ENCODE data around the gene POGLUT3.

POGLUT3 gene

DNA sequence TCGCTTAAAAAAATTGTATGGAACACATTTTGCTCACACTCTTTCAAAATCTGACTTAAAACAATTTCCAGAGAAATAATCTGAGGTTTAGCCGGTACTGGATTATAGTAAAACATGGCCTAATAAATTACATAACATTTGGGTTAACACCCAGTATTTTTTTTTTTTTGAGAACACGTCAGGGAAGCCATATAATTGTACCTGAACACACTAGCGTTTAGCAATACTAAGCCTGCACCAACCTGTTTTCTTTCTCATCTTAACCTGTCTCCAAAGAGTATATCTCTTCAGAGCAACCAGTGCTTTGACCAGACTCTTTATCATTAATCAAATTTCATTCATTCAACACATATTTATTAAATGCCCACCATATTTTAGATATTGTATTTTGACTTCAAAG lies 2.0 kb upstream of the POGLUT3 start:
- DNase-seq = no peak

DNA sequence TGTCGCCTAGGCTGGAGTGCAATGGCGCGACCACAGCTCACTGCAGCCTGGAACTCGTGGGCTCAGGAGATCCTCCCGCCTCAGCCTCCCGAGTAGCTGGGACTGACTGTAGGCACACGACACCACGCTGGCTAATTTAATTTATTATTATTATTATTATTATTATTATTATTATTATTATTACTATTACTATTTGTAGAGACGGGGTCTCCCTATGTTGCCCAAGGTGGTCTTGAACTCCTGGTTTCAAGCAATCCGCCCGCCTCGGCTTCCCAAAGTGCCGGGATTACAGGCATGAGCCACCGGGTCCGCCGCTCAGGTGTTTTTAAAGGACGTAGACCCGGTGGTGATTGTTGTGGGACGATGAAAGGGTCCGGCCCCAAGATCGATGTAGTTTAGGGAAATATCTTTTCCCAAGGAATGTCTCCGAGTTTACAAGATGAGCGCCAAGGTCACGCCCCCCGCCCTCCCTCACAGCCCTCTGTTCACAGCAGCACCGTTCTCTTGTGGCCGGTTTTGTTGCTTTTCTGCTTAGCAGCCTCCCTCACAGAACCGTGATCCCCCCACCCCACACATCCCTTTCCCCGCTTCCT lies 728 bp upstream of the POGLUT3 start:
- no peak for DNase-seq

GRCh38 chr11:108497317-108498045 lies 703 bp downstream of the POGLUT3 start:
- DNase-seq = peak; percentile 68

- no peak for DNase-seq
These were observed 1.4 kb downstream of the POGLUT3 start for GRCh38 chr11:108496643-108497256.

DNA sequence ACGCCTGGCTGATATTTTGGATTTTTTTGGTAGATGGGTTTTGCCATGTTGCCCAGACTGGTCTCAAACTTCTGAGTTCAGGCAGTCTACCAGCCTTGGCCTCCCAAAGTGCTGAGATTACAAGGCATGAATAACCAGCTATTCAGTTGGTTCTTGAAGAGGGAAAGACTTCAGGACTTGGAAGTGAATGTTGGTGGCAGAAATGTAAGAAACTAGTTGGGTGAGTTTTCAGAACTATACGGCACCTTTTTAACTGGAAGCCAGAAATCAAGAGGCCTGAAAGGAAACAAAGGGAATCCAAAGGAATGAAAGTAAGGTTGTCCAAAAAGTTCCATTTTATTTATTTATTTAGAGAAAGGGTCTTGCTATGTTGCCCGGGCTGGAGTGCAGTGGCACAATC lies 2.9 kb downstream of the POGLUT3 start:
- DNase-seq = no peak

GRCh38 chr11:108494182-108494581 lies 4.0 kb downstream of the POGLUT3 start:
- no peak for DNase-seq

DNA sequence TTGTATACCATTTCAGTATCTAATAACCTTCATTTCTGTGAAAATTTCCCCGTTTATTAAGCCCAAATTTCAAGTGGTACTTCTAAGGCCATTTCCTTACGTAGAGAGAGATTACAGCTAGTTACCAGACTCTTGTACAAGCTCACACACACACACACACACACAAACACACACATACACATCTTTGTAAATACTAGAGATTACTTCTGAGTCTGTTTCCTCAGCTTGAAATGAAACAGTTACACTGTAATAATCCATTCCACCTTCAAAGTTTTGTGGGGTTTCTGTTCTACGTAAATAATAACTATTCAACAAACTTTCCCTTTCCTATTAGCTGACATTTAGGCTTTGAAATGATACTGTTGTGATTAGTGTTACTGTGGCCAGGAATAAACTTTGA lies 6.2 kb downstream of the POGLUT3 start:
- no peak for DNase-seq

DNA sequence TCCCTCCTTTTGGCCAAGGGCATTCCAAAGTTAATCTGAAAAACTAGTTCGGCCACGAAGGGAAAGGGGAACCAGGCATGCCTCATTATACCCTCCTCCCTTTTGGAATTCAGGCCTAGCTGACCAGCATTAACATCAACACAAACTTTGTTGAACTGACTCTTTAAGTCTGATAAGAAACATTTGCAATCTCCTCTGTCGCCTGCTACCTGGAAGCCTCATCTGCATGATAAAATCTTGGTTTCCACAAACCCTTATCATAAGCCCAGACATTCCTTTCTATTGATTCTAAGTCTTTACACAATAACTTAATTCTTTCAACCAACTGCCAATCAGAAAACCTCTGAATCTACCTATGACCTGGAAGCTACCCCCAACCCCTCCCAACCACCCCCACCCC lies 11.4 kb downstream of the POGLUT3 start:
- no peak for DNase-seq

GRCh38 chr11:108486331-108486730 lies 11.9 kb downstream of the POGLUT3 start:
- DNase-seq = no peak

- DNase-seq = no peak
These were observed 15.0 kb downstream of the POGLUT3 start for GRCh38 chr11:108483163-108483562.

GRCh38 chr11:108474664-108475463 lies 23.3 kb downstream of the POGLUT3 start:
- DNase-seq = no peak

DNA sequence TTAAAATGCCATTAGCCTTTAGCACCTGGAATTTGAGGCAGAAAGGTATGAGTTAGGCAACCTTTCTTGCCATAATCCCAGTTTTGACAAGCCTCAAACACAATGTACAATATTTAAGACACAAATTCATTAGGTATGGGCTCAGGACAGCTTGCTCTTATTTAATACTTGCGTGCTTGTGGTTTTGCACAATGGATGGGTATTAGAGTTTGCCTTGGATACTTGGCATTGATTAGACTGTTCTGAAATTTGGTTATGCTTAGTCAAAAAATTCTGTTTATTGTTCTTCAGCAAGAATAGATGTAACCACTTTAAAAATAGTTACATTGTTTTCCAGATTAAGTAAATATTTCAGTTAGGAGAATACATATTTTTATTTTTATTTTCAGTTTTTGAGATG lies 25.5 kb downstream of the POGLUT3 start:
- no peak for DNase-seq

DNA sequence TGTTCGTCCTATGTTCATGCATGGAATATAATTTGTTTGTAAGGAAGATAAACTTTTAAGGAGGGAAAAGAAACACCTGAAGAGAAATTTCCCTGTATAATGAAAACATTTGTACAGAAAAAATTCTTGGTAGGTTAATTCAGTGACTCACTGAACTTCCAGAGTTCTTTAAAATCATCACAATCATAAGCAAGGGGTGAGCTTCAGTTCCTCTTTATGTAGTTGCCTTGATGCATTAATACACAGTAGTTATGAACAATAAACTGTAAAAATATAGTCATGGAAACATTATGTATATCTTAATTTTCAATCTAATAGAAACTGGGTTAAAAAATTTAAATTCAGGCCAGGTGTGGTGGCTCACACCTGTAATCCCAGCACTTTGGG lies 29.7 kb downstream of the POGLUT3 start:
- DNase-seq = no peak

DNA sequence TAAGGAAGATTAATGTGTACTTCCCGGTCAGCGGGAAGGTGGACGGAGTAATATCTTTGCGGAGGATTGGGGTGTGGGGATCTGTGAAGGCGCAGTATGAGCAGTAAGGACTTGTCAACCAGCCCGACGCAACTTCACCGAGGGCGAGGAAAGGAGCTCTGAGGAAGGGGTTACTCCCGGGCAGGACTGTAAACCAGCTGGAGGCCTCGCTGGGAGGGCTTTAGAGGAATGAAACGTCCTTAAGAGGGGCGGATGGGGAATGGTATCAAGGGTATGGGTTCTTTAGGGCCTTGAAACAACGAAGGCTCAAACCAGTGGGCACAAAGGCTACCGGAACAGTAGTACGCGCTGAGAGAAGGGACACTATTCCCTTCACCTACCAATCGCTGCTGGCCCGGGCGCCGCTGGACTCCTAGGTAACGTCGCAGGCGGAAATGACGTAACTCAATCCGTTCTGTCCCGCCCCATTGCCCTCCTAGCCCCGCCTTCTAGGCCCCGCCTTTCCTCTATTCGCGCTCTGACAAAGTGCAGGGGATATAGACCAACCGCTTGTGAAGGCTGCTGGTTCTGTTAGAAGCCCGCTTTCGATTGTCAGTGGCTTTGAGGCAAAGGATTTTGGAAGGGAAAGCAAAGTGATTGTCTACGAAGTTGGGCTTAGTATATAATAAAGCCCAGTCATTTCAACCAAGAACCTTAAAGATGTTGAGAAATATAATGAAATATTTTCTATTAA lies 30.9 kb downstream of the POGLUT3 start, which contains the start of gene C11orf65:
Gene C11orf65 (minus strand): TSS at position 439 of the 733 bp plus-strand sequence. CDS start 5,970 bp downstream, outside the sequence.
- DNase-seq = peak; percentile 97

- no peak for DNase-seq
These were observed 31.8 kb downstream of the POGLUT3 start for GRCh38 chr11:108466405-108466804.

GRCh38 chr11:108453207-108453835 lies 44.9 kb downstream of the POGLUT3 start:
- no peak for DNase-seq

All from NCI-H1436 (cell line).